Vagina (tissue), 2 donors: ENCODE measurements around the gene BCAS3. TPM values are rescaled to one million over a fixed set of nuclear protein-coding genes. Genes with fewer than 3 reads are reported as not detected.

Experiments used
- DNase-seq, 2 donors: peaks; one replicate each; pipeline ENCODE4 v3.0.0-alpha.2; 2017; ENCODE audit errors: extremely low spot score in 2 of 2
- H3K27ac ChIP-seq: fragments of 200-600 bp; sonication (generic); one replicate; pipeline ENCODE4 v1.5.1; 2019
- H3K27me3 ChIP-seq: fragments of 200-600 bp; sonication (generic); one replicate; pipeline ENCODE4 v1.5.1; 2019
- H3K36me3 ChIP-seq, 2 donors: fragments of 200-600 bp; sonication (generic); one replicate each; pipeline ENCODE4 v1.5.1; 2017 to 2019
- H3K4me1 ChIP-seq: fragments of 200-600 bp; sonication (generic); one replicate; pipeline ENCODE4 v1.5.1; 2019
- H3K4me3 ChIP-seq, 2 donors: fragments of 200-600 bp; sonication (generic); 1 replicate in 1 of 2; 2 replicates in 1 of 2; pipeline ENCODE4 v1.5.1; 2016 to 2019
- H3K9me3 ChIP-seq: fragments of 200-600 bp; sonication (generic); one replicate; pipeline ENCODE4 v1.5.1; 2019
- POLR2A ChIP-seq, 2 donors: fragments of 450-650 bp; IDR thresholded peaks; one replicate each; pipeline ENCODE4 v1.6.1; 2017; ENCODE audit warnings: antibody characterized with exemption in 2 of 2, mild to moderate bottlenecking in 2 of 2, moderate library complexity in 2 of 2
- POLR2AphosphoS5 ChIP-seq, 2 donors: sonication (generic); formaldehyde crosslinking; IDR thresholded peaks; one replicate each; pipeline ENCODE4 v1.9.0; 2017; ENCODE audit warnings: antibody characterized with exemption in 2 of 2, mild to moderate bottlenecking in 2 of 2, low read depth in 1 of 2; ENCODE audit not compliant: insufficient read depth in 1 of 2
- intact Hi-C: fragments of 100-400 bp; cut with DNase I; formaldehyde crosslinking; loops from one replicate; pipeline ENCODE4 v1.15.1; 2023
- total RNA-seq: library from RNA; depleted of rRNA; stranded (reverse); fragments of >200 nt; gene quantifications from one replicate; pipeline ENCODE4 v1.2.3, GENCODE V29; 2016
- TF ChIP-seq, protein P1 (sequence below), 3 experiments: fragments of 450-650 bp in 2 of 3; fragments of 200-600 bp in 1 of 3; sonication (generic) in 1 of 3; IDR thresholded peaks; one replicate each; pipeline ENCODE4 v1.5.1; 2017 to 2019; ENCODE audit warnings: antibody characterized with exemption in 3 of 3, mild to moderate bottlenecking in 2 of 3, moderate library complexity in 2 of 3

The BCAS3 gene
- total RNA-seq, 1 donor from 2014 or later: 33.1 TPM

DNA sequence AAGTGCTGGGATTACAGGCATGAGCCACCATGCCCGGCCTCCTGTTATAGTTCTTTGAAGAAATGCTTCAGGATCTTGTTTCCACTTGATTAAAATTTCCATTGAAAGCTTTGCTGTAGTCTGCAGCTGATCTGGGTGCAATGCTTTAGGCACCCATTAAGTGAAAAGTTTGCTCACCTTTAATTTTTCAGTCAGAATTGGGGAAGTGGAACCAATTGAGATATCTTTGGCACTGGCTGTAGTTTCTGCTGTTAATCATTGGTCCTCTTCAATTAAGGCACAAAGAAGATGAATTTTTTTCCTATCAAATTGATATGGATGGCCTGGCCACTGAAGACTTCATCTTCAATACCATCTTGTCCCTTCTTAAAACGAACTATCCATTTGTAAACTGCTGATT lies 385.9 kb downstream of the BCAS3 start:
- H3K4me1 ChIP-seq: no peaks in the 10 kb centered on the region
- TF ChIP-seq POLR2A (IDR thresholded peaks at IDR 0.05) (no peak), POLR2AphosphoS5 (IDR thresholded peaks at IDR 0.05; ENCODE audit: insufficient read depth in 1 of 2, low read depth in 1 of 2) (no peak)
- TF ChIP-seq, protein P1, sequence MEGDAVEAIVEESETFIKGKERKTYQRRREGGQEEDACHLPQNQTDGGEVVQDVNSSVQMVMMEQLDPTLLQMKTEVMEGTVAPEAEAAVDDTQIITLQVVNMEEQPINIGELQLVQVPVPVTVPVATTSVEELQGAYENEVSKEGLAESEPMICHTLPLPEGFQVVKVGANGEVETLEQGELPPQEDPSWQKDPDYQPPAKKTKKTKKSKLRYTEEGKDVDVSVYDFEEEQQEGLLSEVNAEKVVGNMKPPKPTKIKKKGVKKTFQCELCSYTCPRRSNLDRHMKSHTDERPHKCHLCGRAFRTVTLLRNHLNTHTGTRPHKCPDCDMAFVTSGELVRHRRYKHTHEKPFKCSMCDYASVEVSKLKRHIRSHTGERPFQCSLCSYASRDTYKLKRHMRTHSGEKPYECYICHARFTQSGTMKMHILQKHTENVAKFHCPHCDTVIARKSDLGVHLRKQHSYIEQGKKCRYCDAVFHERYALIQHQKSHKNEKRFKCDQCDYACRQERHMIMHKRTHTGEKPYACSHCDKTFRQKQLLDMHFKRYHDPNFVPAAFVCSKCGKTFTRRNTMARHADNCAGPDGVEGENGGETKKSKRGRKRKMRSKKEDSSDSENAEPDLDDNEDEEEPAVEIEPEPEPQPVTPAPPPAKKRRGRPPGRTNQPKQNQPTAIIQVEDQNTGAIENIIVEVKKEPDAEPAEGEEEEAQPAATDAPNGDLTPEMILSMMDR (IDR thresholded peaks at IDR 0.05): no peak

GRCh38 chr17:61064087-61064951 lies 386.7 kb downstream of the BCAS3 start:
- Histone ChIP-seq H3K27ac (no peak overlapping the region), H3K4me3 (no peak overlapping the region), H3K4me1 (no peaks in the 10 kb centered on the region), H3K9me3 (no peaks in the 10 kb centered on the region), H3K27me3 (no peaks in the 10 kb centered on the region), H3K36me3 (no peaks in the 10 kb centered on the region)
- no peak for TF ChIP-seq POLR2AphosphoS5 (IDR thresholded peaks at IDR 0.05; ENCODE audit: insufficient read depth in 1 of 2, low read depth in 1 of 2)
- TF ChIP-seq, protein P1 (IDR thresholded peaks at IDR 0.05): no peak
- TF ChIP-seq POLR2A (IDR thresholded peaks at IDR 0.05): no peak
- no peak for DNase-seq
- intact Hi-C loops: no loop called here

More for the DNA sequence above, 385.9 kb downstream of the BCAS3 start:
- H3K36me3 ChIP-seq: no peaks in the 10 kb centered on the region
- H3K4me3 ChIP-seq: no peak overlapping the region
- no peak overlapping the region for H3K27ac ChIP-seq
- no peak for DNase-seq
- no peaks in the 10 kb centered on the region for H3K9me3 ChIP-seq
- H3K27me3 ChIP-seq: no peaks in the 10 kb centered on the region
- intact Hi-C loops: no loop called here

DNA sequence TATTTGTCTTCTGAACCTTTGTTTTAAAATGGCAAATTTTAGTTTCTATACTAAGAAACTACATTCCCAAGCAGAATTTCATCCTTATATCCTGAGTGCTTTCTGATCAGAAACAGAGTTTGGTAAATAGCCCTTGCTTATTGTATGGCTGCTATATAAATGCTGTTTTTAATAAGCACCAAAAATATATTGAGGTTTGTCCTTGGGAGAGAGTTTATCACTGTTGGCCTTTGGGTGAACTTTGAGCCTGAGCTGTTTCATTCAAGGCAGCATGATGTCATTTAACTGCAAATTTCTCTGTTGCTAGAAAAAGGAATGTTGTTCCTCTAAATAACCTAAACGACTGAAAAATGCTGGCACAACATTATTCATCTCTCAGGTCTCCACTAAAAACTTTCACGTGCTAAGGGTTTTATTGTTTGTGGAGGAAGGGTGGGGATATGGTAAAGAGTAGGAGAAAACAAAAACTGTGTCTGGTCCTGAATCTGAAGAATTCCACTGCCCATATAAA lies 387.7 kb downstream of the BCAS3 start:
- no peak overlapping the region for H3K27ac ChIP-seq
- no peak overlapping the region for H3K4me3 ChIP-seq
- H3K9me3 ChIP-seq: no peaks in the 10 kb centered on the region
- DNase-seq: no peak
- intact Hi-C loops: no loop called here
- H3K27me3 ChIP-seq: no peaks in the 10 kb centered on the region
- H3K36me3 ChIP-seq: no peaks in the 10 kb centered on the region
- no peak for TF ChIP-seq POLR2A (IDR thresholded peaks at IDR 0.05)
- TF ChIP-seq, protein P1 (IDR thresholded peaks at IDR 0.05): no peak
- TF ChIP-seq POLR2AphosphoS5 (IDR thresholded peaks at IDR 0.05; ENCODE audit: insufficient read depth in 1 of 2, low read depth in 1 of 2): no peak
- no peaks in the 10 kb centered on the region for H3K4me1 ChIP-seq

DNA sequence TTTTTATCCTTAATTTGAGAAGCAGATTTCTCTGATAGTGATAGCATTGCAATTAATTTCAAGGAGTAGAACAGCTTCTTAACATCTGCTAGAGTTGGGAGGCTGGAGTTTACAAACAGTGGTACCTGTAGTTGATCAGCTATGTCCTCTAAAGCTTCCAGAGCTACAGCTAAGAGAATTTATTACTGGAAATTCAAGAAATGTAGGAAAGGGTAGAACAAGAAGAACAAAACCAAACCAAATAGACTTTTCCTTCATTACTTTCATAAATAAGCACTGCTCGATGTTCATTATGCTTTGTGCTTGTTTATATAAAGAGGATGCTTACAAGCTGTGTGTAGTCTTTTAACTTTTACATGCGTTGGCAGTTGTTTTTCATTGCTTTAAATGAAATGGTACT lies 388.4 kb downstream of the BCAS3 start:
- no peaks in the 10 kb centered on the region for H3K27me3 ChIP-seq
- DNase-seq: no peak
- no peaks in the 10 kb centered on the region for H3K4me1 ChIP-seq
- no peak overlapping the region for H3K27ac ChIP-seq
- intact Hi-C loops: no loop called here
- H3K4me3 ChIP-seq: no peak overlapping the region
- TF ChIP-seq, protein P1 (IDR thresholded peaks at IDR 0.05): no peak
- no peak for TF ChIP-seq POLR2AphosphoS5 (IDR thresholded peaks at IDR 0.05; ENCODE audit: insufficient read depth in 1 of 2, low read depth in 1 of 2)
- TF ChIP-seq POLR2A (IDR thresholded peaks at IDR 0.05): no peak
- no peaks in the 10 kb centered on the region for H3K9me3 ChIP-seq
- H3K36me3 ChIP-seq: no peaks in the 10 kb centered on the region

DNA sequence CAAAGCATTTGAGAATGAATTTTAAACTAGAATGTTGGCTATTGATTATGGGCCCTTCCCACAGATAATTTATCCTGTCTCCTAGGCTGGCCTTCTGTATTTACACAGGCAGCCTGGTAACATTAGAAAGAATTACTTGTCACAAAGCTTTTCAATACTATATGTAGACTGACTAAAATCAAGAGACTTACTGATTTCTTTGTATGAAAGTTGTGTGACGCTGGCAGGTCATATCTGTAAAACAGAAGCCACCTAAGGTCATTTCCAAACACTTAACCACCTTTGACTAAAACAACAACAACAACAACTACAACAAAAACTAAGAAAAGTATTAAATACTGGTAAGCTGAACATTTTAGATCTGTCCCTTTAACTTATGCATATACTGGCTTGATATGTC lies 393.0 kb downstream of the BCAS3 start:
- no peak for DNase-seq
- no peaks in the 10 kb centered on the region for H3K4me1 ChIP-seq
- H3K27me3 ChIP-seq: no peaks in the 10 kb centered on the region
- H3K9me3 ChIP-seq: no peaks in the 10 kb centered on the region
- H3K27ac ChIP-seq: no peak overlapping the region
- intact Hi-C loops: no loop called here
- no peak overlapping the region for H3K4me3 ChIP-seq
- no peaks in the 10 kb centered on the region for H3K36me3 ChIP-seq
- TF ChIP-seq POLR2A (IDR thresholded peaks at IDR 0.05) (no peak), POLR2AphosphoS5 (IDR thresholded peaks at IDR 0.05; ENCODE audit: insufficient read depth in 1 of 2, low read depth in 1 of 2) (no peak)
- TF ChIP-seq, protein P1 (IDR thresholded peaks at IDR 0.05): no peak
